ENCODE data around the gene FOXP4.

The FOXP4 gene

DNA sequence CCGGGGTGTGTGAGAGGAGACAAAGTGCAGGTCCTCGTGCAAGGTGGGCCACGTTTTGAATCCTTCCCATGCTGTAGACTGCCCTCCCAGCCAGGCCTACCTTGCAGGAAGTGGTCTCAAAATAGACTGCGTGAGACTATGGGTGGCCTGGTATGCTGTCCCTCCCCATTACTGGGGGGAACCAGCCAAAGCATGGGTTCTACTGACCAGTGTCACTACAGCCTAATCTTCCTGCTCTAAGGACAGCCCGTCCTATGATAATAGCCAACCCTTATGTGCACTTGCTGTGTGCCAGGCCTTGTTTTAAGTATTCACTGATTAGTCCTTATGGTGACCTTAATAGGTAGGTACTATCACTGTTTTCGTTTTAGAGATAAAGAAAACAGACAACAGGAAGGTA is 38.0 kb downstream of the FOXP4 start:
- Histone ChIP-seq H4K8ac (ENCODE audit: low read length) (no peak overlapping the region), H3K27me3 (ENCODE audit: control insufficient read depth in 1 of 2, insufficient read depth in 1 of 2, low read length in 2 of 2) (no peaks in the 10 kb centered on the region), H3K4me1 (ENCODE audit: control insufficient read depth, insufficient read depth, low read depth, low read length) (peaks cover 42% of the 10 kb centered on the region), H3K23ac (ENCODE audit: low read length in 2 of 2) (no peak overlapping the region), H3K4ac (ENCODE audit: low read depth in 1 of 2, low read length in 2 of 2) (no peak overlapping the region), H2BK120ac (ENCODE audit: low read depth, low read length) (no peak overlapping the region), H3K9me3 (ENCODE audit: control insufficient read depth, low read length) (no peaks in the 10 kb centered on the region), H2BK5ac (ENCODE audit: low read depth, low read length, poor library complexity, severe bottlenecking) (no peak overlapping the region), H3K79me1 (replicated peaks; ENCODE audit: low read length, poor library complexity, severe bottlenecking) (peaks cover 23% of the 10 kb centered on the region), H3K4me2 (ENCODE audit: low read length, poor library complexity, severe bottlenecking) (no peak overlapping the region), H4K91ac (ENCODE audit: low read length) (no peak overlapping the region), H2AFZ (ENCODE audit: low read depth, low read length) (no peak overlapping the region), H3K27ac (ENCODE audit: low read length, poor library complexity, severe bottlenecking) (no peak overlapping the region), H3K9ac (ENCODE audit: low read length) (no peak overlapping the region), H2AK5ac (ENCODE audit: low read length, severe bottlenecking) (no peak overlapping the region), H3K18ac (ENCODE audit: low read depth in 1 of 2, low read length in 2 of 2) (no peak overlapping the region), H2BK15ac (ENCODE audit: low read depth, poor library complexity, severe bottlenecking) (no peak overlapping the region), H2BK12ac (ENCODE audit: low read length in 2 of 2) (no peak overlapping the region), H3K36me3 (ENCODE audit: control insufficient read depth in 1 of 2, insufficient read depth in 2 of 2, low read depth in 1 of 2, low read length in 2 of 2) (peaks cover 16 to 55% of the 10 kb centered on the region in 2 experiments), H3K4me3 (ENCODE audit: insufficient read depth in 1 of 2, low read depth in 1 of 2, low read length in 2 of 2) (no peak overlapping the region), H3K14ac (ENCODE audit: low read length in 2 of 2) (peak overlapping the region in 1 of 2 experiments; percentile 53)
- no peak for DNase-seq
- 88% methylated on average over 6 of the region's 6 CpGs for WGBS

DNA sequence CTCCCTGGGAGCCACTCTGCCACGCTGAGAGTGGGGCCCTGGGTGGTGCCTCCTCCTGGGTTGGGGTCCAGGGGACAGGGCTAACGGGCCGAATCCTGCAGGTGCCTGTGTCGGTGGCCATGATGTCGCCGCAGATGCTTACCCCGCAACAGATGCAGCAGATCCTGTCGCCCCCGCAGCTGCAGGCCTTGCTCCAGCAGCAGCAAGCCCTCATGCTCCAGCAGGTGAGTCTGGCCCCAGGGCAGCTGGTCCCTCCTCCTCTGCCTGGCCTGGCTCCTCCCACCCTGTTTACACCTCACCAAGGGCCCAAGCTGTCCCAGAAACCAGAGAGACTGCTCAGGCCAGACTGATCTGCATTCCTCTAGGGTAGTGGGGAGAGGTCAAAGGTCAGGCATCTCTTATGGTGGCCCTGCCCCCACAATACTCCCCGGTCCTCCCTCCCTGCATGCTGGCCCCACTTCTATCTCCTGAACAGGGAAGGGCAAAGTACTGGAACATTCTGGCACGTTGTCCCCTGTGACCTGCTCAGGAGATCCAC is 38.6 kb downstream of the FOXP4 start:
- H3K4me3 ChIP-seq (ENCODE audit: insufficient read depth in 1 of 2, low read depth in 1 of 2, low read length in 2 of 2): no peak overlapping the region
- 80% methylated on average over 11 of the region's 11 CpGs for WGBS
- no peak overlapping the region for H2BK5ac ChIP-seq (ENCODE audit: low read depth, low read length, poor library complexity, severe bottlenecking)
- no peak overlapping the region for H3K27ac ChIP-seq (ENCODE audit: low read length, poor library complexity, severe bottlenecking)
- H4K91ac ChIP-seq (ENCODE audit: low read length): no peak overlapping the region
- no peak for DNase-seq
- H4K8ac ChIP-seq (ENCODE audit: low read length): no peak overlapping the region
- H2BK12ac ChIP-seq (ENCODE audit: low read length in 2 of 2): no peak overlapping the region
- no peaks in the 10 kb centered on the region for H3K9me3 ChIP-seq (ENCODE audit: control insufficient read depth, low read length)
- no peak overlapping the region for H3K9ac ChIP-seq (ENCODE audit: low read length)
- no peak overlapping the region for H3K18ac ChIP-seq (ENCODE audit: low read depth in 1 of 2, low read length in 2 of 2)
- no peak overlapping the region for H3K4me2 ChIP-seq (ENCODE audit: low read length, poor library complexity, severe bottlenecking)
- H2BK120ac ChIP-seq (ENCODE audit: low read depth, low read length): no peak overlapping the region
- H3K14ac ChIP-seq (ENCODE audit: low read length in 2 of 2): peak overlapping the region in 1 of 2 experiments; percentile 49
- no peaks in the 10 kb centered on the region for H3K27me3 ChIP-seq (ENCODE audit: control insufficient read depth in 1 of 2, insufficient read depth in 1 of 2, low read length in 2 of 2)
- H3K79me1 ChIP-seq (replicated peaks; ENCODE audit: low read length, poor library complexity, severe bottlenecking): peaks cover 23% of the 10 kb centered on the region
- H2AFZ ChIP-seq (ENCODE audit: low read depth, low read length): no peak overlapping the region
- no peak overlapping the region for H2BK15ac ChIP-seq (ENCODE audit: low read depth, poor library complexity, severe bottlenecking)
- peaks cover 16 to 60% of the 10 kb centered on the region in 2 experiments for H3K36me3 ChIP-seq (ENCODE audit: control insufficient read depth in 1 of 2, insufficient read depth in 2 of 2, low read depth in 1 of 2, low read length in 2 of 2)
- no peak overlapping the region for H2AK5ac ChIP-seq (ENCODE audit: low read length, severe bottlenecking)
- H3K4me1 ChIP-seq (ENCODE audit: control insufficient read depth, insufficient read depth, low read depth, low read length): peaks cover 40% of the 10 kb centered on the region
- no peak overlapping the region for H3K4ac ChIP-seq (ENCODE audit: low read depth in 1 of 2, low read length in 2 of 2)
- H3K23ac ChIP-seq (ENCODE audit: low read length in 2 of 2): peak overlapping the region in 1 of 2 experiments; percentile 68

DNA sequence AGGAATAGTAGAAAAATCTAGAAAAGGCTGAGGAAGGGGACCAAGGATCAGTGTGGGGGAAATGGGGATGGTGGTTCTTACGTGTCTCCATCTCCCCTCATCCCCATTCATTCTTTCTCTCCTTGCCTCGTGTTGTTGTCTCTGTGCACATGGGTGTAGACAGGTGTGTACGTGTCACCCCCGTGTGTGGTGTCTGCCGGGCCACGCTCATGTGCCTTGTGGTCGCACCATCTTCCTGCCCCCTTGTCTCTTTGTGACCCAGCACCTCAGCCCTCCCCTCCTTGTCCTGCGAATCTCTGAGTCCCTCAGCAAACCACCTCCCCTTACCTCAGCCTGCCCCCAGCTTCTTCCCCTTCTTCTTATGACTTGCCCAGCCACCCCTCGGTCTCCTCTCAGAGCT is 39.4 kb downstream of the FOXP4 start:
- H2AK5ac ChIP-seq (ENCODE audit: low read length, severe bottlenecking): no peak overlapping the region
- no peak for DNase-seq
- H4K8ac ChIP-seq (ENCODE audit: low read length): no peak overlapping the region
- H2BK120ac ChIP-seq (ENCODE audit: low read depth, low read length): no peak overlapping the region
- H3K14ac ChIP-seq (ENCODE audit: low read length in 2 of 2): no peak overlapping the region
- H3K27me3 ChIP-seq (ENCODE audit: control insufficient read depth in 1 of 2, insufficient read depth in 1 of 2, low read length in 2 of 2): no peaks in the 10 kb centered on the region
- H3K79me1 ChIP-seq (replicated peaks; ENCODE audit: low read length, poor library complexity, severe bottlenecking): peaks cover 23% of the 10 kb centered on the region
- no peak overlapping the region for H2BK5ac ChIP-seq (ENCODE audit: low read depth, low read length, poor library complexity, severe bottlenecking)
- H3K27ac ChIP-seq (ENCODE audit: low read length, poor library complexity, severe bottlenecking): no peak overlapping the region
- WGBS: 89% methylated on average over 9 of the region's 9 CpGs
- no peak overlapping the region for H2AFZ ChIP-seq (ENCODE audit: low read depth, low read length)
- H3K4me3 ChIP-seq (ENCODE audit: insufficient read depth in 1 of 2, low read depth in 1 of 2, low read length in 2 of 2): no peak overlapping the region
- H3K9me3 ChIP-seq (ENCODE audit: control insufficient read depth, low read length): no peaks in the 10 kb centered on the region
- H3K9ac ChIP-seq (ENCODE audit: low read length): no peak overlapping the region
- H3K23ac ChIP-seq (ENCODE audit: low read length in 2 of 2): no peak overlapping the region
- peaks cover 39% of the 10 kb centered on the region for H3K4me1 ChIP-seq (ENCODE audit: control insufficient read depth, insufficient read depth, low read depth, low read length)
- no peak overlapping the region for H4K91ac ChIP-seq (ENCODE audit: low read length)
- H3K4me2 ChIP-seq (ENCODE audit: low read length, poor library complexity, severe bottlenecking): no peak overlapping the region
- H3K4ac ChIP-seq (ENCODE audit: low read depth in 1 of 2, low read length in 2 of 2): no peak overlapping the region
- H2BK15ac ChIP-seq (ENCODE audit: low read depth, poor library complexity, severe bottlenecking): no peak overlapping the region
- H3K18ac ChIP-seq (ENCODE audit: low read depth in 1 of 2, low read length in 2 of 2): peak overlapping the region in 1 of 2 experiments; percentile 25
- H3K36me3 ChIP-seq (ENCODE audit: control insufficient read depth in 1 of 2, insufficient read depth in 2 of 2, low read depth in 1 of 2, low read length in 2 of 2): peaks cover 22 to 69% of the 10 kb centered on the region in 2 experiments
- H2BK12ac ChIP-seq (ENCODE audit: low read length in 2 of 2): no peak overlapping the region

DNA sequence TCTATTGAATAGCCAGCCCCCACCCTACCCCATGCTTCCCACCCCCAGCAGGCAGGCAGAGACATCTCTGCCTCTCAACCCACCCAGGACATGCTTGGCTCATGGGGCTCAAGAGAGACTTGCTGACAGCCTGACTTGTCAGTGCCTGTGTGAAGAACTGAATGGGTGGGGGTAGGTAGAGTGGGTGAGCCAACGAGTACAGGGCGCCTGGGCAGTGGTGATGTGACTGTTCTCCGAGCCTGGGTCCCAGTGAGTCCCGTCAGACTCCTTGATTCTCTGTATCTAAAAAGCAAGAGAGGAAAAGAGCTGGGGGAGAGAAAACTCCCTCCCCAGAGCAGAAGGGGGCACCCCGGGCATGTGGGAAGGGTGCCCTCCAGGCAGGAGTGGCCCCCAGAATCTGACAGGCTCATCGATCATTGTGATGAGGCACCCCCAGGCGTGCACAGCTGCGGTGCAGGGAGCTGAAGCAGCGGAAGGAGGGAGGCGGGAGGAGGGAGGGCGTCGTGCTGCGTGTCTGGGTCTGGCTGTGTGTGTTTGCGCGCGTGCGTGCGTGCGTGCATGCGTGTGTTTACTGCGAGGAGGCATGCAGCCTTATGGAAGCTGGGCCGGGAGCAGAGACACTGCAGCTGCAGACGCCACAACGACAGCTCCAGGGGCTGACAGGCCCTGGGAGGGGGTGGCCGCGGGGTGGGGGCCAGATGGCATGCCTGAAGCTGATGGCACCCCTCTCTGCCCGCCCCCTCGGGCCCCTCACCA is 40.2 kb downstream of the FOXP4 start:
- H2AK5ac ChIP-seq (ENCODE audit: low read length, severe bottlenecking): no peak overlapping the region
- 89% methylated on average over 28 of the region's 28 CpGs for WGBS
- H3K36me3 ChIP-seq (ENCODE audit: control insufficient read depth in 1 of 2, insufficient read depth in 2 of 2, low read depth in 1 of 2, low read length in 2 of 2): peaks cover 29 to 77% of the 10 kb centered on the region in 2 experiments
- no peak overlapping the region for H3K23ac ChIP-seq (ENCODE audit: low read length in 2 of 2)
- H3K4ac ChIP-seq (ENCODE audit: low read depth in 1 of 2, low read length in 2 of 2): no peak overlapping the region
- no peak overlapping the region for H2BK12ac ChIP-seq (ENCODE audit: low read length in 2 of 2)
- H3K9me3 ChIP-seq (ENCODE audit: control insufficient read depth, low read length): no peaks in the 10 kb centered on the region
- H3K27me3 ChIP-seq (ENCODE audit: control insufficient read depth in 1 of 2, insufficient read depth in 1 of 2, low read length in 2 of 2): no peaks in the 10 kb centered on the region
- H3K9ac ChIP-seq (ENCODE audit: low read length): no peak overlapping the region
- H2AFZ ChIP-seq (ENCODE audit: low read depth, low read length): no peak overlapping the region
- H3K27ac ChIP-seq (ENCODE audit: low read length, poor library complexity, severe bottlenecking): no peak overlapping the region
- peaks cover 23% of the 10 kb centered on the region for H3K79me1 ChIP-seq (replicated peaks; ENCODE audit: low read length, poor library complexity, severe bottlenecking)
- H4K8ac ChIP-seq (ENCODE audit: low read length): no peak overlapping the region
- no peak overlapping the region for H3K4me3 ChIP-seq (ENCODE audit: insufficient read depth in 1 of 2, low read depth in 1 of 2, low read length in 2 of 2)
- H3K18ac ChIP-seq (ENCODE audit: low read depth in 1 of 2, low read length in 2 of 2): no peak overlapping the region
- H3K14ac ChIP-seq (ENCODE audit: low read length in 2 of 2): no peak overlapping the region
- H3K4me2 ChIP-seq (ENCODE audit: low read length, poor library complexity, severe bottlenecking): no peak overlapping the region
- no peak overlapping the region for H2BK15ac ChIP-seq (ENCODE audit: low read depth, poor library complexity, severe bottlenecking)
- H2BK120ac ChIP-seq (ENCODE audit: low read depth, low read length): no peak overlapping the region
- H4K91ac ChIP-seq (ENCODE audit: low read length): no peak overlapping the region
- no peak overlapping the region for H2BK5ac ChIP-seq (ENCODE audit: low read depth, low read length, poor library complexity, severe bottlenecking)
- H3K4me1 ChIP-seq (ENCODE audit: control insufficient read depth, insufficient read depth, low read depth, low read length): peaks cover 31% of the 10 kb centered on the region
- no peak for DNase-seq

Measured in mesenchymal stem cell (in vitro differentiated cells and primary cell).